Measurements from ENCODE around the gene AUH. TPM values are rescaled to one million over a fixed set of nuclear protein-coding genes. Genes with fewer than 3 reads are reported as not detected.

Gene AUH
- total and polyA plus RNA-seq, 9 of the 15 experiments (the other 6 are each of a cell fraction or from before 2014, with no cell fraction given), result 3.4 to 29.0 (median 10.1) TPM

- TF ChIP-seq REST (IDR thresholded peaks at IDR 0.05; ENCODE audit: borderline replicate concordance), result peak; percentile 13; the same call in 1 of the 2 replicates
- no peak for TF ChIP-seq REST (CRISPR knock-in tag; IDR thresholded peaks at IDR 0.05; ENCODE audit: low read depth)
- no peak for TF ChIP-seq ZNF3 (CRISPR knock-in tag; IDR thresholded peaks at IDR 0.05)
- TF ChIP-seq POLR2G (IDR thresholded peaks at IDR 0.05; ENCODE audit: low read depth, low read length), result peak; percentile 76
- peak; percentile 62 for TF ChIP-seq VEZF1 (CRISPR knock-in tag; IDR thresholded peaks at IDR 0.05)
- peak; percentile 59 for TF ChIP-seq CREM (IDR thresholded peaks at IDR 0.05; ENCODE audit: low read depth)
- TF ChIP-seq ZKSCAN3 (CRISPR knock-in tag; IDR thresholded peaks at IDR 0.05), result no peak
- TF ChIP-seq SAP30 (IDR thresholded peaks at IDR 0.05; ENCODE audit: borderline replicate concordance, insufficient read depth, low read depth, low read length, poor library complexity, severe bottlenecking), result peak; percentile 16
- TF ChIP-seq ATF3 (IDR thresholded peaks at IDR 0.05), result peak; percentile 83
- TF ChIP-seq ATF3 (CRISPR knock-in tag; conservative IDR thresholded peaks at IDR 0.05), result no peak
- TF ChIP-seq MBD2 (IDR thresholded peaks at IDR 0.05; ENCODE audit: borderline replicate concordance, low read depth), result peak; percentile 43; the same call in 1 of the 2 replicates
- peak; percentile 57 for TF ChIP-seq BRD4 (IDR thresholded peaks at IDR 0.05)
- peak in 1 of 2 experiments; percentile 69; a peak in 1 of 4 replicates for TF ChIP-seq TBL1XR1 (IDR thresholded peaks at IDR 0.05; ENCODE audit: low read length in 2 of 2)
- no peak for TF ChIP-seq THAP7 (CRISPR knock-in tag; IDR thresholded peaks at IDR 0.05)
- no peak for TF ChIP-seq TAF15 (IDR thresholded peaks at IDR 0.05; ENCODE audit: low read depth, low read length)
- TF ChIP-seq CHD4 (IDR thresholded peaks at IDR 0.05; ENCODE audit: insufficient read depth, insufficient replicate concordance, low read depth, low read length, poor library complexity, severe bottlenecking), result peak; percentile 44
Observed at GRCh38 chr9:91193087-91193657, 168.5 kb downstream of the AUH start (continued).

Measured in K562 (cell line).